ENCODE measurements around the gene SIPA1L3.

Gene SIPA1L3

GRCh38 chr19:38182536-38183210, 275.7 kb downstream of the SIPA1L3 start:
- FAIRE-seq, result no peak
- DNase-seq (ENCODE audit: low spot score), result no peak

GRCh38 chr19:38183251-38183897, 276.4 kb downstream of the SIPA1L3 start:
- no peak for DNase-seq (ENCODE audit: low spot score)
- FAIRE-seq, result no peak

- FAIRE-seq (no peak), DNase-seq (ENCODE audit: low spot score) (no peak)
Observed at GRCh38 chr19:38184815-38185214, 277.8 kb downstream of the SIPA1L3 start.

- DNase-seq (ENCODE audit: low spot score) (no peak), FAIRE-seq (no peak)
Observed at GRCh38 chr19:38185562-38185961, 278.6 kb downstream of the SIPA1L3 start.

GRCh38 chr19:38190061-38190460, 283.1 kb downstream of the SIPA1L3 start:
- DNase-seq (ENCODE audit: low spot score) (no peak), FAIRE-seq (no peak)

GRCh38 chr19:38190793-38191192, 283.8 kb downstream of the SIPA1L3 start:
- FAIRE-seq, result no peak
- no peak for DNase-seq (ENCODE audit: low spot score)

- FAIRE-seq, result no peak
- no peak for DNase-seq (ENCODE audit: low spot score)
Observed at GRCh38 chr19:38191747-38192146, 284.7 kb downstream of the SIPA1L3 start.

- FAIRE-seq (no peak), DNase-seq (ENCODE audit: low spot score) (no peak)
Observed at GRCh38 chr19:38193445-38193844, 286.4 kb downstream of the SIPA1L3 start.

GRCh38 chr19:38194061-38194701, 287.2 kb downstream of the SIPA1L3 start:
- no peak for FAIRE-seq
- no peak for DNase-seq (ENCODE audit: low spot score)

GRCh38 chr19:38195237-38195636, 288.2 kb downstream of the SIPA1L3 start:
- no peak for FAIRE-seq
- no peak for DNase-seq (ENCODE audit: low spot score)

GRCh38 chr19:38196245-38196837, 289.3 kb downstream of the SIPA1L3 start:
- DNase-seq (ENCODE audit: low spot score), result no peak
- no peak for FAIRE-seq

- FAIRE-seq, result no peak
- no peak for DNase-seq (ENCODE audit: low spot score)
Observed at GRCh38 chr19:38196948-38197656, 290.1 kb downstream of the SIPA1L3 start.

- FAIRE-seq (no peak), DNase-seq (ENCODE audit: low spot score) (no peak)
Observed at GRCh38 chr19:38197937-38198704, 291.1 kb downstream of the SIPA1L3 start.

GRCh38 chr19:38199340-38199739, 292.3 kb downstream of the SIPA1L3 start:
- DNase-seq (ENCODE audit: low spot score), result no peak
- FAIRE-seq, result no peak

- FAIRE-seq, result no peak
- no peak for DNase-seq (ENCODE audit: low spot score)
Observed at GRCh38 chr19:38201731-38202130, 294.7 kb downstream of the SIPA1L3 start.

GRCh38 chr19:38202504-38202903, 295.5 kb downstream of the SIPA1L3 start:
- DNase-seq (ENCODE audit: low spot score) (no peak), FAIRE-seq (no peak)

GRCh38 chr19:38203197-38203596, 296.2 kb downstream of the SIPA1L3 start:
- FAIRE-seq (no peak), DNase-seq (ENCODE audit: low spot score) (no peak)

- DNase-seq (ENCODE audit: low spot score), result no peak
- no peak for FAIRE-seq
Observed at GRCh38 chr19:38204096-38204495, 297.1 kb downstream of the SIPA1L3 start.

- FAIRE-seq (no peak), DNase-seq (ENCODE audit: low spot score) (no peak)
Observed at GRCh38 chr19:38204728-38205127, 297.7 kb downstream of the SIPA1L3 start.

- DNase-seq (ENCODE audit: low spot score), result no peak
- no peak for FAIRE-seq
Observed at GRCh38 chr19:38206006-38206745, 299.2 kb downstream of the SIPA1L3 start.
